Astrocyte (in vitro differentiated cells and primary cell): ENCODE results near the gene FAM81A.
"Not testable (repeated sequence)": the region's sequence is repeated elsewhere in the genome, so short reads cannot be mapped to it uniquely, and the experiment has no call there.

Experiments
- CTCF ChIP-seq: IDR thresholded peaks from 2 replicates; pipeline ENCODE4 v1.5.1; 2011; ENCODE audit warnings: low read depth, mild to moderate bottlenecking, inconsistent platforms, low read length, moderate library complexity; ENCODE audit not compliant: insufficient read depth
- EZH2 ChIP-seq: IDR thresholded peaks from 2 replicates; pipeline ENCODE4 v1.6.1; 2012; ENCODE audit warnings: mild to moderate bottlenecking, low read length, inconsistent platforms; ENCODE audit not compliant: insufficient read depth

GRCh38 chr15:59489485-59489884, 51.5 kb downstream of the FAM81A start:
- not testable (repeated sequence) for TF ChIP-seq CTCF, EZH2
